Brain microvascular endothelial cell (primary cell): ENCODE results near the gene UCP3.

Experiments
- DNase-seq: peaks from one replicate; pipeline ENCODE4 v3.0.0-alpha.2; 2020
- H3K27ac ChIP-seq: fragments of 250-450 bp; sonication (Bioruptor Pico); 2 replicates; pipeline ENCODE4 v1.5.1; 2020; ENCODE audit warnings: mild to moderate bottlenecking, moderate library complexity
- H3K27me3 ChIP-seq: fragments of 250-450 bp; sonication (Bioruptor Pico); replicated peaks from 2 replicates; pipeline ENCODE4 v1.5.1; 2020; ENCODE audit warnings: mild to moderate bottlenecking
- H3K36me3 ChIP-seq: fragments of 250-450 bp; sonication (Bioruptor Pico); replicated peaks from 2 replicates; pipeline ENCODE4 v1.5.1; 2020; ENCODE audit warnings: mild to moderate bottlenecking
- H3K4me3 ChIP-seq: 2 replicates; pipeline ENCODE4 v1.5.1; 2011; ENCODE audit warnings: low read depth, mild to moderate bottlenecking, control low read depth, low read length, moderate library complexity
- in situ Hi-C: cut with HindIII; loops from 2 replicates; pipeline ENCODE4 v1.10.0; 2017; ENCODE audit warnings: low sequenced_read_pairs, low pct_ligation_motif_present
- TF ChIP-seq, protein P1 (sequence below): IDR thresholded peaks from 2 replicates; pipeline ENCODE4 v1.5.1; 2011; ENCODE audit warnings: low read depth, mild to moderate bottlenecking, moderate library complexity, low read length, control low read depth, inconsistent platforms; ENCODE audit errors: missing control alignments

Gene UCP3

DNA sequence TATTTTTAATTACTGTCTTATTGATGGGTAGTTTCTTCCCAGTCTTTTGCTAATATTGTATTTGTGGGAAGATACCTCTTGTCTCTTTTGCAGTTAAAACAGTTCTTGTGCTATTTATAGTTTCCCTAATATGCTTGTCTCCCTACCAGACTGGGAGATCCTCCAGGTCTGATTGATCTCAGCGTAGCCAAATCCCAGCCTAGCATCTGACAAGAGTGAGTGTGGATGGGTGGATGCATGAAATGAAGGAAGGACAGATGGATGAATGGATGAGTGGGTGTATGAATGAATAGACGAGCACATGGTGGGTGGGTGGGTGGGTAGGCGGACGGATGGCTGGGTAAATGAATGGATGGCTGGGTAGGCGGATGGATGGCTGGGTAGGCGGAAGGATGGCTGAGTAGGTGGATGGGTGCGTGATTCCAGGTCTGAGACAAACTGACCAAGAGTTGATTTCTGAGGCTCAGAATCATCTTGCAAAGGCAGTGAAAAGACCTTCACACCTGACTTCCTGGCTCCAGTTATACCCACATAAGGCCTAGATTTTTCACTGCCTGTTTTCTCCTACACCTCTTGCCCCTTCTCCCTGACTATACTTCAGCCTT, 46.7 kb downstream of the UCP3 start:
- in situ Hi-C loops, result no loop called here
- TF ChIP-seq, protein P1, sequence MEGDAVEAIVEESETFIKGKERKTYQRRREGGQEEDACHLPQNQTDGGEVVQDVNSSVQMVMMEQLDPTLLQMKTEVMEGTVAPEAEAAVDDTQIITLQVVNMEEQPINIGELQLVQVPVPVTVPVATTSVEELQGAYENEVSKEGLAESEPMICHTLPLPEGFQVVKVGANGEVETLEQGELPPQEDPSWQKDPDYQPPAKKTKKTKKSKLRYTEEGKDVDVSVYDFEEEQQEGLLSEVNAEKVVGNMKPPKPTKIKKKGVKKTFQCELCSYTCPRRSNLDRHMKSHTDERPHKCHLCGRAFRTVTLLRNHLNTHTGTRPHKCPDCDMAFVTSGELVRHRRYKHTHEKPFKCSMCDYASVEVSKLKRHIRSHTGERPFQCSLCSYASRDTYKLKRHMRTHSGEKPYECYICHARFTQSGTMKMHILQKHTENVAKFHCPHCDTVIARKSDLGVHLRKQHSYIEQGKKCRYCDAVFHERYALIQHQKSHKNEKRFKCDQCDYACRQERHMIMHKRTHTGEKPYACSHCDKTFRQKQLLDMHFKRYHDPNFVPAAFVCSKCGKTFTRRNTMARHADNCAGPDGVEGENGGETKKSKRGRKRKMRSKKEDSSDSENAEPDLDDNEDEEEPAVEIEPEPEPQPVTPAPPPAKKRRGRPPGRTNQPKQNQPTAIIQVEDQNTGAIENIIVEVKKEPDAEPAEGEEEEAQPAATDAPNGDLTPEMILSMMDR, result no peak
- H3K4me3 ChIP-seq, result no peak overlapping the region
- H3K27ac ChIP-seq, result no peak overlapping the region
- no peak for DNase-seq
- H3K27me3 ChIP-seq, result no peaks in the 10 kb centered on the region
- H3K36me3 ChIP-seq, result no peaks in the 10 kb centered on the region

DNA sequence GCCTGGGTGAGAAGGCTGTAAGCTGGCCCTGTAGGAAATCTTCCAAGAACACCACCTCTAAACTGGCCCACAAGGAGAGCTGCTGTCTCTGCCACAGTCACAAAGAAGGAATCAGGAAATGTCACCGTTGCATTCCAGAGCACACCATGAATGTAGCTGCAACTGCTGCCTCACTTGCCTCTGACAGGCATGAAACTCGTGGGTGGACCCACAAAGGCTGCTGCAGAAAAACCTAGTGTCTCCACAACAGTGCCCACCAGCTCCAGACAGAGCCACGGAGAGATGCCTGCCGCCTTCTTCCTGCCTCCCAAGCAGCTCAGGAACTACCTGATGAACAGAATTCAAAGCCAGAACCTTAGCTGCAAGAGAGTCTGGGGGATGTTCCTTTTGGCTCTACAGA, 47.6 kb downstream of the UCP3 start:
- in situ Hi-C loops, result no loop called here
- Histone ChIP-seq H3K27me3 (no peaks in the 10 kb centered on the region), H3K27ac (no peak overlapping the region), H3K36me3 (no peaks in the 10 kb centered on the region), H3K4me3 (no peak overlapping the region)
- DNase-seq, result no peak
- TF ChIP-seq, protein P1, result no peak

DNA sequence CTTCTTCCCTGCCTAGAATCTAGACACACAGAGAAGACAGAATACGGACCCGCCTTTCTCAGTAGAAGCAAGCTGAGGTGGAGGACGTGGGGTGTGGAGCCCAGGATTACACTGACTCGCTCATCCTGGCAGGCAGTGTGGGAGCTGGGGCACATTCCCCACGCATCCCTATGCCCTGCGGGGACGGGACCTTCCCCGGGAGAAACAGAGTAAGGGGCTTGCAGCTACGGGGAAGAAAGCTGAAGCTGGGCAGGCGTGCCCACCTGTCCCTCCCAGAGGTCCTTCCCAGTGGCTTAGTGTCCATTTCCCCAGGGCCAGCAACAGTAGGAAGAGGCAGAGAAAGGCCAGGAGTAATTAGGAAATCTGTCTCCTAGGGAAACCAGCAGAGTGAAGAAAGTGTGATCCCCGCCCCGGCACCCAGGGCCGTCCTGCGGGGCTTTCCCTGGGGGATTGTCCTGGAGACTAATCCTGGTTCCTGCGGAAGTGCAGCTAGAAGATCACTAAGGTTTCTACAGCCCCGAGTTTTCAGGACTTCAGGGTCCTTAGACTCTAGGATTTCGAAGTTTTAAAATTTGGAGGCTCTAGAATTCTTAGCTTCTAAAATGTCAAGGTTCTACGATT, 50.3 kb downstream of the UCP3 start:
- H3K27me3 ChIP-seq, result no peaks in the 10 kb centered on the region
- H3K27ac ChIP-seq, result no peak overlapping the region
- no peak for DNase-seq
- TF ChIP-seq, protein P1, result no peak
- no peaks in the 10 kb centered on the region for H3K36me3 ChIP-seq
- H3K4me3 ChIP-seq, result no peak overlapping the region
- in situ Hi-C loops, result no loop called here

DNA sequence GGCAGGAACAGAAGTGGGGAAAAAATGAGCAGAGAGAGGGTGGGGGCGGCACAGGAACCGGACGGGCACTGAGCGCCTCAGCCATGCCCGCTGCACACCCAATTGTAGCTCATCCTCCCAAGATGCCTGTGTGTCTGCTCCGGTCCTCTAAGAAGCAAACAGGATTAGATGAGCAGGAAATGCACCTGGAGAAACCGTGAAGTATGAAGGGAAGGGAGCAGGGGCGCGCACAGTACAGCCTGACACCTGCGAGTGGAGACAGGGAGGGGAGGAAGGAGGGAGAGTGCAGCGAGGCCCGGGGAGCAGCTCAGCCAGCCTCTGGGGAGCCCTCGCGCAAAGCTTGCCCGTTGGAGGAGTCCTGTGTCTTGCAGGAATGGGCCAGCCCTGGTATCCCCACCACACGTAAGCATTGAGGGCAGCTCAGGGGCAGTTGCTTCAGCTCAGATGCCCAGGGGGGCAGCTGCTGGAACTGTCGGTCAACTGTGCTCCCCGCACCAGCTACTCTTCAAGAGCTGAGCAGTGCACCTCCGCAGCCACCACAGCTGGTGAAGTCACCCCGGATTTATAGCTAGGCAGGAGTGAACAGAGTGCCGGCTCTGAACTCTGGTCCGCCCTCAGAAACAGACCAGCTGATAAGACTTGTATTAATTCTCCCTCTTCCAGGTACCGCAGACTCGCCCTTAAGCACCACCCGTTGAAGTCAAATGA, 51.1 kb downstream of the UCP3 start:
- no peaks in the 10 kb centered on the region for H3K36me3 ChIP-seq
- in situ Hi-C loops, result no loop called here
- DNase-seq, result no peak
- no peaks in the 10 kb centered on the region for H3K27me3 ChIP-seq
- no peak overlapping the region for H3K4me3 ChIP-seq
- TF ChIP-seq, protein P1, result no peak
- H3K27ac ChIP-seq, result no peak overlapping the region

DNA sequence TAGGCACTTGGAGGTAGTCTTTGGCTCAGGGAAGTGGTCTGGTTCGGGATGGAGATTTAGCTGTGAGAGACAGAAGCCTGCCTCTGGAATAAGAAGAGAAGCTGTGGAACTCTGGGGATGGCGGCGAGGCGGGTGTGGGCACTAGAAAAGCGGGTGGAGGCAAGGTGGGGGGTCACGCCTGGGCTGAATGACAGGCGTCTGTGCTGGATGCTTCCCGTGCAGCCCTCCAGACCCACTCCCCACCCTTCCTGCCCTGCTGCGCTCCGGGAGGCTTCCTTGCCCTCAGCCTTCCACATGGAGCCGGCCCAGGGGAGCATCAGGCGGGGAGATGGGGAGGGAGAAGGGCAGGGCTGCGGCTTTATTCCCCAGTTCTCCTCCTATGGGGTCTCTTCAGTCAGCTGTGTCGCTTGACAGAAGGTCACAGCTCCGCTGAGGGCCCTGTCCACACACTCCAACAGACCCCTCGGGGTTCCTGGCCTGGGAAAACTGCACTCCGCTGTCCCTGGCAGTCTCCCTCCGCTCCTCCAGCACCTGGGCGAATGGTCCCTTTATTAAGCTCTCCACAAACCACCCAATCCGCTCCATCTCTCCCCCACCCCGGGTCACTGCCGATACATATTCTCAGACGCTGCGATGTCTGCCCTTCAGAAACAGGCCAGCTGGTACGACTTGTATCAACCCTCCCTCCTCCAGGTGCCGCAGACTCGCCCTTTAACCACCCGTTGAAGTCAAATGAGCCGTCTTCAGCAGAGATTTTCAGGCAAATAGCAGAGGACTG, 51.8 kb downstream of the UCP3 start:
- DNase-seq, result no peak
- H3K36me3 ChIP-seq, result no peaks in the 10 kb centered on the region
- H3K27me3 ChIP-seq, result no peaks in the 10 kb centered on the region
- H3K27ac ChIP-seq, result no peak overlapping the region
- TF ChIP-seq, protein P1, result no peak
- H3K4me3 ChIP-seq, result no peak overlapping the region
- in situ Hi-C loops, result no loop called here
